Measurements from ENCODE around the gene ISYNA1.

- TF ChIP-seq POLR2A (IDR thresholded peaks at IDR 0.05; ENCODE audit: low read length) (no peak), GATA1 (IDR thresholded peaks at IDR 0.05; ENCODE audit: low read depth, low read length) (no peak)
Observed at GRCh38 chr19:18475762-18476331, 37.9 kb upstream of the ISYNA1 start.

Data from erythroblast (primary cell).